Measurements from ENCODE around the gene CLSTN2.

Gene CLSTN2

DNA sequence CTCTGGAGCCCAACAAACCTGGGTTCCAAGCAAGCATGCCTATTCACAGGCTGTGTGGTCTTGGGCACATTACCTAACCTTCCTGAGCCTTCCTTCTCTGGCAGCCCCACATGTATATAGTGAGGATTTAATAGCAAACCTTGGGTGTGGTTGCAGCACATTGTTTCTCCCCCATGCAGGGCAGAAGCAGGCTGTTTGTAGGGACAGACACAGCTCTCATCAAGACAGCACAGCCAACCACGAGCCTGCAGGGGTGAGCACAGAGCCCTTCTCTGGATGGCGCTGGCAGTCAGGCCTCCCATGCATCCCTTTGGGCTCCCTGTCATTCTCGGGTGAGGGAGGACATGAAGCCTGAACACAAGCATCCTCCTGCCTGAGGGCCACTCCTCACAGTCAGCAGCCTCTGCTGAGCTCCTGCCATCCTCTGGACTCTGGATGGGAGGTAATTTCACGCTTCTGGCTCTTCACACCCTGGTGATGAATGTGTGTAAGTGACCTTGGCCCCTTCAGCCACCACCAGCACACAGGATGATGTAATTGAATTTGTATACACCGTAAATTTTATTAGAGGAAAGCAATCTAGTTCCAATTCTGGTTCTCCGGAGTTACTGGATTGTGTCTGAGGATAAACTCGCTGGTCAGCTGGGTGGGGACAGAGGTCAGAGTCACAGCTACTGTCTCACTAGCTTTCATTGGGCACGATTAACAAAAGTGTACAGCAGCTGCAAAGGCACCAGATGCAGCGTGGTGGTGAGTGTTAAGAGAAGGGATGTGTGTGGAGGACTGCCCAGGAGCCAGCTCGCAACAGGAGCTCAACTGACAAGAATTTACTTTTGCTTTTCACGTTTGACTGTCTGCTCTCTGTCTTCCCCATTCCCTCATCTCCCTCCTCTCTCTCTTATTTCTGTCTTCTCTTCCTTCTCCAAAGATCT is 118.1 kb downstream of the CLSTN2 start:
- no peak for DNase-seq (ENCODE audit: low read depth)

DNA sequence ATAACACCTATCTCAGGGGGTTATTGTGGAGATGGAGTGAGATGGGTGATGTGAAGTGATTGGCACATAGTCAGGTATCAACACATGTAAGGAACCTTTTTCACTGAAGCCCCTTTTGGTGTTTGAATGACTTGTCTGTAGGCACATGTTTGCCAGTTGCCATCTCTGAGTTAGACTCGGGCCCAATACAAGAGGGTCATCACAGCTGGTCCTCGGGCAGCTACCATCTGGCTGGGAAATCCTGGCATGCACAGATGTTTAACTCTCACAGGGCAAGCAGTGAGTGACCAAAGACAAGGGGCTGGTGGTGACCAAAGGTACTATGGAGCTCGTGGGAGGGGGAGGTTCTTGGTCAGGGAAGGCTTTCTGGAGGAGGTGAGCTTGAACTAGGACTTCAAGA is 118.8 kb downstream of the CLSTN2 start:
- DNase-seq (ENCODE audit: low read depth), result no peak

DNA sequence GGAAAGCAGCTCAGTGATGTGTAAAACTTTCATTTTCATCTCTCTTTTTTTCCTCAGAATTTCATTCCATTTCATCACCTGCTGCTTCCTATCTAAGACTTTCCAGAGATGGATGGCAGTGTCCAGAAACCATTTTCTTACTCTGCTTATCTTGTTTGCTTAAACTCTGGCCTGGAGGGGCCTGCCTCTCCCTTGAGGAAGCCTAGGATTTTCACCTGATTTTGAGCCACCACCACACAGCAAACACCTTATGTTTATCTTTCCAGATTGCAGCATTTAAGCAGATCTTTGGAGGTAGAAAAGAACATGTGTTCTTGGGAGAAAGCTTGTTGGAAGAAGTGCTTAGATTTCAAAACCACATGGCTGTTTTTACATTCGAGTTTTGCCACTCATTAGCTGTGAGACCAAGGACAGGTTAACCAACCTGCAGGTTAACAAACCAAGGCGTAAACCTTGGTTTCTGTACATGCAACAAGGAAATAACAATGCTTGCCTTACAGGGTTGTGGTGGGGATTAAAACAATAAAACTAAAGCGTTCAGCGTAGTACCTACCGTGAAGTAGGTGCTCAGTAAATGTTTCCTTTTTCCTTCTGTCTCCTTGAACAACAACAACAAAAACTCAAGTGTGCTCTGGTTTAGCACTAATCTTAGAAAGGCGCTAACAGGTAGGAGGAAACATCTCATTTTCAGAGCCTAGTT is 120.3 kb downstream of the CLSTN2 start:
- no peak for DNase-seq (ENCODE audit: low read depth)

DNA sequence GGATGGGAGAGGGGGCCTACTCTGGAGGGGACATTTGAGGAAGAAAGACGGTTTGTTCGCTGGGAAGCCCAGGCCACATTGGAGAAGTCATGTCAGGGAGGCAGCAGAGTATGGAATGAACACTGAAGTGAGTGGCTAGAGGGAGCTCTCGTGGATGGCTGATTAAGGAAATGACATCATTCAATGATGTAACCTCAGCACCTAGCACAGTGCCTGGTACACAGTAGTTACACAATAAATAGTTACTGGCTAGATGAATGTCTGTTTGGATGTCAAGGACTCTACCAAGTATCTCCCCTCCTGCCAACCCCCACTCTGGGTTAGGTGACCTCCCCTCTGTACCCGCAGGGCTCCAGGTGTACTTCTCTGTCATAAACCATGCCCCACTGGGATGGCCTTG is 121.1 kb downstream of the CLSTN2 start:
- no peak for DNase-seq (ENCODE audit: low read depth)

DNA sequence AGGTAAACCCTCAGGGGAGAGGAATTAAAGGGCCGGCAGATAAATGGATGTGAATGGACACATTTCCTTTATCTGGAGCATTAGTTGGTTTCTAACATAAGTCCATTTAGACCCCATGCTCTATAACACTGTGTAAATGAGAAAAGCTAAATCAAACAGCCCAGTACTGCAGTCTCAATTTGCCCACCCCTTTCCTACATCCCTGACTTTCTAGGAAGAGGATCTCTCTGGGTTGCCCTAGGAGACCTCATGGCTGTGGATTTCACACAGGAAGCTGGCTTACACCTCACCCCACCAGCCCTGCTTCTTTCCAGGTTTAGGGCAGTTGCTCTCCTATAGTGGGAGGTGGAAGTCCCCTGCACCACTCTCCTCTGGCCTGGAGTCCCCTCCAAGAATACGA is 126.2 kb downstream of the CLSTN2 start:
- DNase-seq (ENCODE audit: low read depth), result no peak

DNA sequence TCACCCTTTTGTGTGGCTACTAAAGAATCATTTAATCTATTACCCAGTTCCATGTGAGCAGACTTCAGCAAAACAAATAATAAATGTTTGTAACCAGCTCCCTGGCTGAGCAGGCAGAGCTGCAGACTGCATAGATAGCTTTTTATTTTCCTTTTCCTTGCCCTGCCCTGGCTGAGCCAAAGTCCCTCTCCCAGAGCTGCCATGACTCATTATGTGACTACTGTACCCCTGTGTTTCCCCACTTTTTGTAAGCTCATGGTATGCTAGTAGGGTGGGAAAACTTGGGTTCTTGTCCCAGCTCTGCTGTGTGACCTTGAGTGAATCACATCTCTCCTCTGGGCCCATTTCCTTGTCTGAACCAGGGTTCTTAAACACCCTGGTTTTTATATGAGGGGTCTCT is 127.5 kb downstream of the CLSTN2 start:
- no peak for DNase-seq (ENCODE audit: low read depth)

DNA sequence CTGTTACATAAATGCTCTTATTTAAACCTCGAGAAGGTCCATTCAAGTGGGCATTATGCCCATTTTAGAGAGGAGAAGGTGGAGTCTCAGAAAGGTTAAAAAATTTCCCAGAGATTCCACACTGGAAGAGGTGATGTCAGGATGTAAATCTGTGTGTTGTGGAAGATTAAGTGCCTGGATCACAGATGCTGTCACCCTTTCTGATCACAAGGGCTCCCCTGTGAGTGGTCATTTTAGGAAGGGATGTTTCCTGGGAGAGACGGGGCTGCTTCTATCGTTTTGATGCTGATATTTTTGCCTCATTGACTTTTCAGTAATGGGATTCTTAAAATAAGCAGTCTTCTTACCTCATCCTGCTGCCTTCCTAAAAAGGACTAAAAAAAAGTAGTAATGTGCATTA is 132.5 kb downstream of the CLSTN2 start:
- no peak for DNase-seq (ENCODE audit: low read depth)

DNA sequence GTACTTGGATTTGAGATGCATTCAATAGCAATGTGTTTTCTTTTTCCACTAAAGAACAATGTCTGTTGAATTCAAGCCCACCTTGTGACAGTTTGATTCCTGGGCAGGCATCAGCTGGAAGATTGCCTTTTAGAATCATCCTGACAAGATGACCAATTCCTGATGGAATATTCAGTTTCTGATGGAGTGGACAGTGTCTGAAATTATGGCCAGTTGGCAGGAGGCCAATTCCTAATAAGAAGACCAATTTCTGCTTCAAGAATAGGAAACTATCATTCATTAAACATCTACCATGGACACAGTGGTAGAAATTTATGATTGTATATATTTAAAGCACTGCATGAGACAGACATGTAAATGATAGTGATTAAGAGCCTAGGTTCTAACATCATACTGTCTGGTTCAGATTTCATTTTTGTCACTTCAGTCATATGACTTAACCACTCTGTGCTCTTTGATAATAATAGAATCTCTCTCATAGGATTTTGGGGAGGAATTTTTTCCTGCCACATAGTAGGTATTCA is 133.6 kb downstream of the CLSTN2 start:
- DNase-seq (ENCODE audit: low read depth), result no peak

DNA sequence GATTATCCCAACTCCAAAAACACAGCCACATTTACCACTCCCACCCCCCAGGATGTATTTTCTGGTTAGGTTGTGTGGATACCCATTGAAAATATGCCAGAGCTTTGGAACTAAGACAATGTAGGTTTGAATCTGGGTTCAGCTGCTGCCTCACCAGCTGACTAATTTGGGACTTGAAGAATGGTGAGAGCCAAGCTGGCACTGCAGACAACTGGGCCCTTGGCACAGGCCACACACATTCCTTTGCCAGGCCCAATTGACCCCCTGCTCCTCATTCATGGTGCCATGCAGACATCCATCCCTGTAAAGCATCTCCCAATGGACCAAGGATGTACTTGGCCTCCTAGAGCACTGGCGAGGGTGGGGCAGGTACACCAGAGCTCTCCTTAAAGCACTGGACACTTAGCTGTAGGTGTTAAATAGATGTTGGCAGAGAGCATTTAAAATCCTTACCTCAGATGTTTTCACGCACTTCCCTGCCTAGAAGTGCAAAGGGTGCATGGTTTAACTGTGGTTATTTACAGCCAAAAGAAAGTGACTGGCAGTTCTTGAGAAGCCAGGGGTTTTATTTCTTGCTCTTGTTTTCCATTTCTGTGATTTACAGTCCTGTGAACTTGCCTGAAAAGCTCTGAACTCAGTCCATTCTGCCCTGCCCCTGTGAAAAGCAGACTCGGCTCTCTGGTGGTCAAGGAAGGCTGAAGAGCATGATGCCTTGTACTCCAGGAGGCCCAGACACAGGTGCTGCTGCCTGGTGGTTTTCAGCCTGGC is 138.5 kb downstream of the CLSTN2 start:
- DNase-seq (ENCODE audit: low read depth), result no peak

DNA sequence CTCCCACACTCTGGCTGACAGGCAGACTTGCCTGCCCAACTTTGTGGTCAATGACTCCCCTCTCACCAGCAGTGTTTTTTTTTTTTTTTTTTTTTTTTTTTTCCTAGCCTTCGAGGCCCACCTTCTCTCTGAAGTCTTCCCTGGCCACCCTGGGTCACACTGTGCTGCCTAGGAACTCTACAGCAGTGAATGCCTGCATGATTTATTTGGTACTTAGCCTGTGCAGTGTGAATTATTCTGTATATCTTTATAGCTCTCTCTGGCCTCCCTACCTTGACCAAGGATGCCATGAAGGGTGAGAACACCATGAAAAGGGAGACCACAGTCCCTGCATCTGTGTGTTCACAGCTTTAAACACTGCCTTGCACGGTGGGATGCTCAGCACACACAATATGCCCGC is 141.6 kb downstream of the CLSTN2 start:
- no peak for DNase-seq (ENCODE audit: low read depth)

DNA sequence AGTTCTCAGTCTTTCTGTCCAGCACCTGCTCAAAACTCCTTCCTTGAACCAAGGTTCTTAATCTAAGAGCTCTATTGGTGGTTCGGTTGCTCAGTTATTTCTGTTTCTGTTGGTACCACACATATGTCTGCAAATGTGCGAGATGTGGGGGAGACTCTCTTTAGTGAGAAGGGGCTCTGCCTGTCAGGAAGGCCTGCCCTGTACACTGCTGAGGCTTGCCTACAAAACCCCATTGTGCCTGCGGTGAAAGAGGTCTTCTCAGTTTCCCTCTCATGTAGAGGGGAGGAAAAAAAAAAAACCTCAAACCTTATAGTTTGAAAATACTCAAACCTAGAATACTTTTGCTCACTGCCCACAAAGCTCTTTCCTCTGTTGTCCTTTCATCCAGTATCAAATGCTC is 142.4 kb downstream of the CLSTN2 start:
- DNase-seq (ENCODE audit: low read depth), result no peak

DNA sequence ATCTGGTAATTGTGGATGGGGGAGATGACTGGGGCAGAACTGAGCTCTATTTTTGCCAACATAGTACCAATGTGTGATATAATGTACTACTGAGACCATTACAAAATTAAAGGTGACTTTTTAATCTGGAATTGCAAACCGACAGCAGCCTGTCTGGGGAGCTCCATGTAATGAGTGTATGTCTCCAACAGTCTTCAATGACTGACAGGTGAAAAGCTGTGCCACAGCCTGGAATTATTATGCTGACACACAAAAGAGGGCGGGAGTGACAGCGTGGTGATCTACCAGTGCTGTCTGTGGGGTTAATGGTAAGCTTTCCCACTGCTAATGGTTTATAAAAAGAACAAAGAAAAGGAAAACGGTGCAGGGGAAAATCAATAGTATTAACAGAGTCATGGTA is 143.4 kb downstream of the CLSTN2 start:
- no peak for DNase-seq (ENCODE audit: low read depth)

DNA sequence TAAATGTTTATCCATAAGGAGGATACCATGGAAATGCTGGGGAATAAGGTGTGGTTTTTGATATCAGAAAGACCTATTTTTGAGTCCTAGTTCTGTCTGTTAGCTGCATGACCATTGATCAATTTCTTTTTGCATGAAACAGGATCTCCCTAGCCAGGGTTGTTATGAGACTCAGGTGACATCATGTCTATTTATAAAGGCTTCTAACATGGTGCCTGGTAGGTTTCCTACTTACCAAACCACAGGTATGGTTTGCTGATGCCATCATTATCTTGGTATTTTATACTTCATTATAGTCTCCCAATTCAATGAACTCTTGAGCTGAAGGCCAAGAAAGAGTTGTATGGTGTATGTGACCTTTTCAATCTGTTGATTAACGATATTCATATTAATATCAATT is 144.0 kb downstream of the CLSTN2 start:
- DNase-seq (ENCODE audit: low read depth), result no peak

DNA sequence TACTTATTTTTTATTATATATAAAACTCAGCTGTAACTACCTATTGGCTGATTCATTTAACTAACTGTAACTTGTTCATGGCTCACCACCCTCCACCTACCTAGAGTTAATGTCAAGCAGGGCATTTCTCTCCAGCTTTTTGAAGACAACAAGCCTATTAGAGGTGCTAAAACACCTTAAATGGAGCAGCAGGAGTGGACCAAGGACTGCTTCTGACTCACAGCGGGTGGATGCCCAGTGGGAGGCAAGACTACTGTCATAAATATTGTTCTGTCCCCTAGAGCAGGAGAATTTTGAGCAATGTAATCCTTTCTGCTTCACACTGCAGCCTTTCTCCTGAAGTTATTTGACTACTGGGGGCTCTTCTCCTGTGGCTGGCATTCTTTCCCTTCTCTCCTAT is 146.9 kb downstream of the CLSTN2 start:
- DNase-seq (ENCODE audit: low read depth), result no peak

DNA sequence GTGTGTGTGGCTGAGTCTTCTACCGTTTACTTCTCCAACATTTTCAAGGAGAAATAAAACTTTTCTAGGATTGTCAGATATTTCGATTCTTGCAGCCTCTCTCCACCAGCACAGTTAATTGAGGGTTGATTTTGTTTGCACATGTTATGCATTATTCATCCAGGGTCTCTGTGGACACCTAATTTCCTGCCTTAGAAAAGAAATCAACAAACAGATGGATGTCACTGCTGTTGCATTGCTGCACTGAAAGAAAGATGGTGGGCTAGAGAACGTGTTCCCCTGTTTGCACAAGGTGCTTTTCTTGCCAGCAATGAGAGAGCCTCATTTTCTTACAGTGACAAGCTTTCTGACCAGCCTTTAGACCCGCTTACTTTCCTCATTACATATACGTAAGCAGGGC is 150.0 kb downstream of the CLSTN2 start:
- DNase-seq (ENCODE audit: low read depth), result no peak

DNA sequence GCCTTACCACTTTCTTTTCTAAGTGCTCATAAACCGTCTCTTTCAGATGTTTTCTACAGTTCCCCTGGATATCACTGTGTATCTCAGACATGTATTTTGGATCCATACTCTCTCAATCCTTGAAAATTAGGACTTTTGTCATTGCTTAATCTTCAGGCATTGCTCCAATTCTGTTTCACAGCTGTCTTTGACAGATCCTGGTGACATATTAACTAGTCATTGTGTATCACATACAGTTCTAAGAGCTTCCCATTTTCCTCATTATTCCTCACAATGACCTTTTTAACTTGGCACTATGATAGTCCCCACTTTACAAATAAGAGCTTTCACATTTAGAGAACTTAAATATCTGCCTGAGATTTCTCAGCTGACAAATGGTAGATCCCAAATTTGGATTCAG is 151.7 kb downstream of the CLSTN2 start:
- DNase-seq (ENCODE audit: low read depth), result no peak

DNA sequence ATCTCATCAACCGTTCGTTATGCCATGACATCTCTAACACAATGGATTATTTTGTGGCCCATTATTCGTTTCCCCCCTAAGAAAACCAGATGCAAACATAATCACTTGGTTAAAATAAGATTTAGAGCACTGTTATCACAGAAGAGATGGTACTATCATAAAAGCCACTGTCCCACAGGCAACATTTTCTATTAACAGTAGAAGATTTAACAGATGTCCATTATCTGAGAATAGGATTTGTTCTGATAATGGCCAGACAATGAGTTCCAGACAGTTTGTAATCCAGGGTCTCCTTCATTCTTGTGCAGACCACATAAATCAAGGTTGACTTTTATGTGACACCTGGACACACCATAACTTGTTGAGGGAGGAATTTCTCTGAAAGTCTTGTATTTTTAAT is 153.1 kb downstream of the CLSTN2 start:
- DNase-seq (ENCODE audit: low read depth), result no peak

DNA sequence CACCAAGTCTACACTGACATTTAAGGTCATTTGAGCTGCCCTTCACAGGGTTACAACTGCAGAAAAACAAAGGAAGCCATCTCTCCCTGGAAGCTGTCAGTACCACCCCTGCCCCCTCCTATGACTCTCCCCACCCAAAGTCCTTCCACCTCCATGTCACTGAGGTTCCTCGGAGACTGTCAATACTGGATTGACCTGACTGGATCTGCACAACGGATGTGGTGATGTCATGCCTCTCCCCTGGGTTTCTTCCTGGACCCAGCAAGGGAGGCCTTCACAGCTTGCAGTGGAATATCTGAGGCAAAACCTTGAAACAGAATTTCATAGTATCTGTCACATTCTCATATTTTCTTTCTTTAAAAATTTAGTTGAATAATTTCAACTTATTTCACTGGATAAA is 153.5 kb downstream of the CLSTN2 start:
- DNase-seq (ENCODE audit: low read depth), result no peak

DNA sequence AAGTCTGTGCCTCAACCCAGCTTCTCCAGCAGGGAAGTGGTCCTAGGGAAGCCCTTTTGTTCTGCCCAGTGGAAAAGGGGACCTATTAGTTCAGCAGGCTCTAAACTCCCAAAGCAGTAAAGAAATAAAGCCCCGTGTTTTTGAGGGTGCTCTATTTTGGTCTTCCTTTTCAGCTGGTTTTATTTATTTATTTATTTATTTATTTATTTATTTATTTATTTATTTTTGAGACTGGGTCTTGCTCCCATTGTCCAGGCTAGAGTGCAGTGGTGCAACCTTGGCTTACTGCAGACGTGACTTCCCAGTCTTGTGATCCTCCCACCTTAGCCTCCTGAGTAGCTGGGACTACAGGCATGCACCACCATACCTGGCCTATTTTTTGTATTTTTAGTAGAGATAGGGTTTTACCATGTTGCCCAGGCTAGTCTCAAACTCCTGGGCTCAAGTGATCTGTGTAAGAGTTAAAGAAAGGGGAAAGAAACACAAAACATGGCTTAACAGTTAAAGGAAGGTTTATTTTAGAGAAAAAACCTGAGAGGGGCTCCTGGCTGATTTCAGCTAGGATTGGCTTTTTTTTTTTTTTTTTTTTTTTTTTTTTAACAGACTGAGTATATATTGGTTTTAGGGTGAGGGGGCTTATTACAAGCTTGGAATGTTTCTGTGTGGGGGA is 154.6 kb downstream of the CLSTN2 start:
- no peak for DNase-seq (ENCODE audit: low read depth)

DNA sequence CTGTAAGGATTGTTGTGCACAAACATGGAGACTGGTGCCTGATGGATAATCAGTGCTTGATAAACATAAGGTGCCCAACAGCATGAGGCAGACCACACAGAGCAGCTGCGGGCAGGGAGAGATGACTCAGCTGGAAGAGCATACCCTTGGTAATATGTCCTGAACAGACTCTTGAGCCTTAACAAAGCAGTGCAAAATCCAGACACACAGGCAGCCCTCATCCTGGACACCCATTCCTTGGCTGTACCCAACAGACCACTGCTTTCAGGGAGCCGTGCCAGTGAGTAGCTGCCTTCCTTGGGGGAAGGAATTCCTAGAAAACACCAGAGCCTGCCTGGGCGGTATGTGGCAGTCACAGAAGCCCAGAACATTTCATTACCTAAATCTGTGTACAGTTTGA is 156.2 kb downstream of the CLSTN2 start:
- DNase-seq (ENCODE audit: low read depth), result no peak

DNA sequence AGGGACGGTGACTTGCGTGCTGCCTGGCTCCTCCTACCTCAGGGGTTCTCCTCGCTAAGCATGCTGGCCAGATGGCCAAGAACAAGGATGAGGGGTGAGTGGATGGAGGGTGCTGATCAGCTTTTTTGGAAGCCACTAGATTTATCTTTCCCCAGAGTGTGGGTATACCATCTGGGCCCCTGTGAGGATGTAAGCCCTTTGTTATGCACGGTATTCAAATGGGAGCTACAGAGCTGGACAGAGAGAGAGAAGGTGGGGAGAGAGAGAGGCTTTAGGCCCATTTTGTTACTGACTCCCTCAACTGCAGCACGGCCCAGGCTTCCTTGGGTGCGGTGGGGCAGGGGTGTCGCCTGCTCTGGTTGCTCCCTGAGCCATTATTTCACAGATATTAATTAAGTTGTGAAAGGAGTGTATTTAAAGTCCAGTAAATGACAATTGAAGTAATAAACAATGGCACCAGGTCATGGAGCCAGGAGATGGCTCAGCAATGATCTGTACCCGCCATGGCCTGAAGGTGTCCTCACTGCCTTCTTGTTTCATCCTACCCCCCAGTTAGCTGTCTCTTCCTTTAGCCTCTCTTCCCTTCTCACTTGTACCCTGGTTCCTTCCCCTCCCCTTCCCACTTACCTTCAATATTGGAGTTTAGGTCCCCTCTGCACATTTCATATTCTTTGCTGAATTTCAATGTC is 158.0 kb downstream of the CLSTN2 start:
- no peak for DNase-seq (ENCODE audit: low read depth)
